Right kidney (tissue), 1 donor: ENCODE results near the gene ELL2.

Experiments used
- DNase-seq: peaks from one replicate; pipeline ENCODE4 v3.0.0-alpha.2; 2016

The ELL2 gene

GRCh38 chr5:95957561-95958203, 4.0 kb downstream of the ELL2 start:
- no peak for DNase-seq

GRCh38 chr5:95956900-95957293, 4.8 kb downstream of the ELL2 start:
- no peak for DNase-seq

- no peak for DNase-seq
Measured at GRCh38 chr5:95956021-95956899, 5.4 kb downstream of the ELL2 start.

- DNase-seq: no peak
Measured at GRCh38 chr5:95954716-95955115, 6.9 kb downstream of the ELL2 start.

GRCh38 chr5:95953021-95953702, 8.5 kb downstream of the ELL2 start:
- no peak for DNase-seq

- DNase-seq: no peak
Measured at GRCh38 chr5:95951916-95952315, 9.7 kb downstream of the ELL2 start.

- no peak for DNase-seq
Measured at GRCh38 chr5:95949810-95950209, 11.8 kb downstream of the ELL2 start.

- DNase-seq: no peak
Measured at GRCh38 chr5:95948631-95949030, 13.0 kb downstream of the ELL2 start.

GRCh38 chr5:95946451-95946850, 15.2 kb downstream of the ELL2 start:
- no peak for DNase-seq

- DNase-seq: no peak
Measured at GRCh38 chr5:95942968-95943367, 18.7 kb downstream of the ELL2 start.

- DNase-seq: no peak
Measured at GRCh38 chr5:95942414-95942813, 19.2 kb downstream of the ELL2 start.

- no peak for DNase-seq
Measured at GRCh38 chr5:95941756-95942155, 19.9 kb downstream of the ELL2 start.

- no peak for DNase-seq
Measured at GRCh38 chr5:95940758-95941682, 20.6 kb downstream of the ELL2 start.

GRCh38 chr5:95939465-95939864, 22.2 kb downstream of the ELL2 start:
- DNase-seq: no peak

GRCh38 chr5:95938766-95939165, 22.9 kb downstream of the ELL2 start:
- no peak for DNase-seq

GRCh38 chr5:95938347-95938746, 23.3 kb downstream of the ELL2 start:
- no peak for DNase-seq

GRCh38 chr5:95937607-95938152, 24.0 kb downstream of the ELL2 start:
- DNase-seq: no peak

GRCh38 chr5:95936812-95937397, 24.7 kb downstream of the ELL2 start:
- DNase-seq: no peak

GRCh38 chr5:95935553-95936100, 26.0 kb downstream of the ELL2 start:
- no peak for DNase-seq

GRCh38 chr5:95934207-95934804, 27.3 kb downstream of the ELL2 start:
- DNase-seq: no peak

GRCh38 chr5:95932941-95933340, 28.7 kb downstream of the ELL2 start:
- no peak for DNase-seq
